Natural killer cell (primary cell): Measurements from ENCODE around the gene BRD3. TPM values are rescaled to one million over a fixed set of nuclear protein-coding genes. Genes with fewer than 3 reads are reported as not detected.
A peak's percentile ranks its signal among the peaks of the same experiment; 100 is the strongest.

Source experiments
- ATAC-seq, 3 donors: fragments of 150-1000 bp in 2 of 3; fragments of 200-7000 bp in 1 of 3; cut with Tn5 transposase; 1 replicate in 1 of 3; 2 replicates in 2 of 3; pipeline ENCODE4 v1.10.0; 2021; ENCODE audit warnings: mild to moderate bottlenecking in 2 of 3, moderate library complexity in 2 of 3
- DNase-seq, 2 donors: peaks; one replicate each; pipeline versions ENCODE4 v3.0.0 to v3.0.0-alpha.2; 2013 to 2021; ENCODE audit warnings: mixed read lengths in 1 of 2
- H3K27ac ChIP-seq: one replicate; pipeline ENCODE4 v1.5.1; 2013; ENCODE audit warnings: mild to moderate bottlenecking, low read length
- H3K27me3 ChIP-seq: one replicate; pipeline ENCODE4 v1.6.1; 2013; ENCODE audit warnings: low read length; ENCODE audit not compliant: control insufficient read depth, insufficient read depth
- H3K36me3 ChIP-seq: one replicate; pipeline ENCODE4 v1.6.1; 2013; ENCODE audit warnings: low read length; ENCODE audit not compliant: control insufficient read depth, insufficient read depth
- H3K4me1 ChIP-seq: one replicate; pipeline ENCODE4 v1.6.1; 2013; ENCODE audit warnings: low read length; ENCODE audit not compliant: control insufficient read depth, insufficient read depth
- H3K4me3 ChIP-seq: one replicate; pipeline ENCODE4 v1.5.1; 2013; ENCODE audit warnings: low read length
- H3K9me3 ChIP-seq: one replicate; pipeline ENCODE4 v1.6.1; 2013; ENCODE audit warnings: low read length; ENCODE audit not compliant: control insufficient read depth, insufficient read depth
- H3K27ac Mint-ChIP-seq, 2 donors: one replicate each; pipeline ENCODE4 v1.8.0; 2022; ENCODE audit warnings: mild to moderate bottlenecking in 2 of 2, mixed read lengths in 2 of 2, moderate library complexity in 1 of 2
- H3K27me3 Mint-ChIP-seq, 2 donors: one replicate each; pipeline ENCODE4 v1.8.0; 2022; ENCODE audit warnings: low read depth in 2 of 2, mixed read lengths in 2 of 2
- H3K36me3 Mint-ChIP-seq: one replicate; pipeline ENCODE4 v1.8.0; 2022; ENCODE audit warnings: mixed read lengths
- H3K4me1 Mint-ChIP-seq, 2 donors: one replicate each; pipeline ENCODE4 v1.8.0; 2022; ENCODE audit warnings: mixed read lengths in 2 of 2
- H3K4me3 Mint-ChIP-seq: one replicate; pipeline ENCODE4 v1.8.0; 2022; ENCODE audit warnings: mild to moderate bottlenecking, moderate library complexity, mixed read lengths
- H3K9me3 Mint-ChIP-seq, 2 donors: one replicate each; pipeline ENCODE4 v1.8.0; 2022; ENCODE audit warnings: mixed read lengths in 2 of 2
- CTCF ChIP-seq: fragments of 200-600 bp; IDR thresholded peaks from one replicate; pipeline ENCODE4 v1.8.0; 2022; ENCODE audit warnings: antibody characterized with exemption
- WGBS: methylation state at CpG from one replicate; pipeline ENCODE4 v1.1.7; 2013; ENCODE audit warnings: missing lambda C conversion rate; ENCODE audit not compliant: insufficient coverage; 5-methylcytosine and 5-hydroxymethylcytosine counted together
- intact Hi-C: fragments of 100-400 bp; cut with micrococcal nuclease; formaldehyde crosslinking; loops from one replicate; pipeline ENCODE4 v1.14.2; 2022
- total RNA-seq, 4 donors: library from RNA; stranded (reverse); fragments of 120-200 nt in 1 of 4; gene quantifications; one replicate each; pipeline versions ENCODE4 v1.2.3 to v1.2.4, GENCODE V29; 2013 to 2022

BRD3 gene
- total RNA-seq, 3 donors from 2014 or later (not counting 1 experiment from before 2014, with no cell fraction given), result 52.8 to 63.0 (median 52.8) TPM

DNA sequence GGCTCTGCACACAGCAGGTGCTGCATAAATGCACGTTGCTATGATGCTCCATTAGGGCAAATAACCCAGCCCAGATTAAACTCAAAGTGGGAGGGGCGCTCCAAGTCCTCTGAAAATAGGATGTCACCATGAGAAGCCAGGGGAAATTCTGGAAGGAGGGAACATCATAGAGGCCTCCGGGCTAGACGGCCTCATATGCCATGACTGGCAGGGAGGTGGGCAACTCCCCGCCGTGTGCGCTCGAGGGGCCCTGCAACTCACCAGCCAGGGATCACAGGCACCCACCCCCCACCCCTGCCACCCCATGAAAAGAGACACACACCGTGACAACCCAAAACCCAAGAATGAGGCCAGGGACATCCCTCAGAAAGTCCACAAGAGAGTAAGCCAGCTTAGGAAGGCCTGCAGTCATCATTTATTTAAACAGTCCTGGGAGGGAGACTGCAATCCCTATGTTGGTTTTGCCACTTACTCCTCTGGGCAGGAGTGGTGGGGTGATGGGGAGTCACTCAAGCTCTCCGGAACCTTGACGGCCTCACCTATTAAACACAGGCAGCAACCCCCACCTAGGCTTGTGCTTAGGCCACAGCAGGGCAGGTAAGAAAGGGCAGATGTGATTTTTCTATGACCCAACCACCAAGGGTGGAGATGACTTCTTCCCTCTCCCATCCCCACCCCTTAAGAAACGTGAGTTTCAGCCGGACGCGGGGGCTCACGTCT, 79.7 kb downstream of the BRD3 start:
- H3K4me3 Mint-ChIP-seq, result peak overlapping the region; percentile 45
- peaks cover 17% of the 10 kb centered on the region for H3K4me1 ChIP-seq
- 89% methylated on average over 14 of the region's 16 CpGs for WGBS

GRCh38 chr9:133987446-133987788, 80.4 kb downstream of the BRD3 start:
- ATAC-seq, result no peak
- H3K27ac Mint-ChIP-seq, result no peak overlapping the region

More for the DNA sequence above, 79.7 kb downstream of the BRD3 start:
- H3K27ac Mint-ChIP-seq, result no peak overlapping the region
- Histone ChIP-seq H3K4me3 (no peak overlapping the region), H3K27me3 (peaks cover 11% of the 10 kb centered on the region), H3K36me3 (no peaks in the 10 kb centered on the region), H3K9me3 (no peaks in the 10 kb centered on the region), H3K27ac (no peak overlapping the region)
- H3K36me3 Mint-ChIP-seq, result no peaks in the 10 kb centered on the region
- peaks cover 0 to 8% of the 10 kb centered on the region in 2 donors for H3K27me3 Mint-ChIP-seq
- ATAC-seq (no peak), DNase-seq (no peak)
- H3K4me1 Mint-ChIP-seq, result no peaks in the 10 kb centered on the region
- intact Hi-C loops, result no loop called here
- TF ChIP-seq CTCF, result no peak
- no peaks in the 10 kb centered on the region for H3K9me3 Mint-ChIP-seq

DNA sequence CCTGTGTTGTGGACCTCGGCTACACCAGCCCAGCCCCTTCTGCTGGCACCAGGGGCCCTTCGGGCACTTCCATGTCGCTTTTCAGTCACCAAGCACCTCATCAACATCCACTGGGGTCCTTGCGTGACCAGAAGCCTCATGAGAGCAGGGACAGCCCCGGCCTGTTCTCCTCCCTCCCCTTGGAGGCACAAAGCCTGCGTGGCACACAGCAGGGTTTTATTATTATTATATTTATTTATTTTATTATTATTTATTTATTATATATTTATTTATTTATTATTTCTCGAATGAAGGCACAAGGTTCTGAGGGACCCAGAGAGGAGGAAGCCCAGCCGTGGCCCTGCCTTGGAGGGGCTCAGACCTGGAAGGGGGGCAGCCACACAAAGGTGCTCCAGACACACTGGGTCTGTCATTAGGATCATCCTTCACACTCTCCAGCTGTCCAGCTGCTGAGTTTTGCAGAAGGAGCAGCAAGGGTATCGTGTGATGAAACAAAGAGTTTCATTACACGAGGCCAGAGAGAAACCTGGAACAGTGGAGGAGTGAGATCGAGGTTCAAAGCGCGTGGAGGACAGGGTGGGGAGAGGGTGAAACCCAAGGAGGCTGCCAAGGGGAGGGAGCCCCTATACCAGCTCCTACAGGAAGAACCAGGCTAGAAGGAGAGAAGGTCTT, 80.9 kb downstream of the BRD3 start:
- no peaks in the 10 kb centered on the region for H3K36me3 Mint-ChIP-seq
- Histone ChIP-seq H3K27ac (no peak overlapping the region), H3K27me3 (peaks cover 11% of the 10 kb centered on the region), H3K4me3 (no peak overlapping the region), H3K9me3 (no peaks in the 10 kb centered on the region), H3K36me3 (no peaks in the 10 kb centered on the region), H3K4me1 (peaks cover 14% of the 10 kb centered on the region)
- DNase-seq (no peak), ATAC-seq (no peak)
- no peak for TF ChIP-seq CTCF
- intact Hi-C loops, result no loop called here
- H3K27me3 Mint-ChIP-seq, result peaks cover 0 to 8% of the 10 kb centered on the region in 2 donors
- 95% methylated on average over 11 of the region's 13 CpGs for WGBS
- no peak overlapping the region for H3K27ac Mint-ChIP-seq
- no peak overlapping the region for H3K4me3 Mint-ChIP-seq
- no peaks in the 10 kb centered on the region for H3K9me3 Mint-ChIP-seq
- no peaks in the 10 kb centered on the region for H3K4me1 Mint-ChIP-seq

More at GRCh38 chr9:133987446-133987788, 80.4 kb downstream of the BRD3 start:
- Mint-ChIP-seq H3K4me3 (no peak overlapping the region), H3K27me3 (peaks cover 0 to 8% of the 10 kb centered on the region in 2 donors), H3K4me1 (no peaks in the 10 kb centered on the region), H3K9me3 (no peaks in the 10 kb centered on the region), H3K36me3 (no peaks in the 10 kb centered on the region)
- intact Hi-C loops, result no loop called here
- WGBS, result 97% methylated on average over 14 of the region's 14 CpGs
- Histone ChIP-seq H3K9me3 (no peaks in the 10 kb centered on the region), H3K27ac (no peak overlapping the region), H3K4me1 (peaks cover 14% of the 10 kb centered on the region), H3K4me3 (no peak overlapping the region), H3K36me3 (no peaks in the 10 kb centered on the region), H3K27me3 (peaks cover 11% of the 10 kb centered on the region)
- TF ChIP-seq CTCF, result no peak
- DNase-seq, result no peak
